AG09319 (cell line): ENCODE measurements around the gene RFNG.

Source experiments
- DNase-seq: peaks from one replicate; pipeline ENCODE4 v3.0.0-alpha.2; 2010; ENCODE audit warnings: low read depth; ENCODE audit errors: extremely low read depth
- CTCF ChIP-seq: IDR thresholded peaks from 2 replicates; pipeline ENCODE4 v1.5.1; 2011; ENCODE audit warnings: low read depth, mild to moderate bottlenecking, inconsistent platforms, low read length, moderate library complexity

The RFNG gene

GRCh38 chr17:82065638-82066303, 14.2 kb upstream of the RFNG start, which contains the start of gene DUS1L:
TSS of gene DUS1L (minus strand) at chr17:82065804. CDS start at chr17:82065059, 745 bp downstream.
- no peak for TF ChIP-seq CTCF
- DNase-seq, result peak; percentile 16

GRCh38 chr17:82065193-82065637, 13.6 kb upstream of the RFNG start:
- DNase-seq, result no peak
- TF ChIP-seq CTCF, result no peak

- no peak for DNase-seq
- TF ChIP-seq CTCF, result no peak
Measured at GRCh38 chr17:82064433-82065192, 13.0 kb upstream of the RFNG start.

- no peak for DNase-seq
- no peak for TF ChIP-seq CTCF
Measured at GRCh38 chr17:82063424-82064415, 12.1 kb upstream of the RFNG start.

- TF ChIP-seq CTCF, result no peak
- DNase-seq, result no peak
Measured at GRCh38 chr17:82062984-82063368, 11.4 kb upstream of the RFNG start.

GRCh38 chr17:82062076-82062983, 10.7 kb upstream of the RFNG start:
- TF ChIP-seq CTCF, result no peak
- no peak for DNase-seq
